ENCODE results near the gene DCXR.

DNA sequence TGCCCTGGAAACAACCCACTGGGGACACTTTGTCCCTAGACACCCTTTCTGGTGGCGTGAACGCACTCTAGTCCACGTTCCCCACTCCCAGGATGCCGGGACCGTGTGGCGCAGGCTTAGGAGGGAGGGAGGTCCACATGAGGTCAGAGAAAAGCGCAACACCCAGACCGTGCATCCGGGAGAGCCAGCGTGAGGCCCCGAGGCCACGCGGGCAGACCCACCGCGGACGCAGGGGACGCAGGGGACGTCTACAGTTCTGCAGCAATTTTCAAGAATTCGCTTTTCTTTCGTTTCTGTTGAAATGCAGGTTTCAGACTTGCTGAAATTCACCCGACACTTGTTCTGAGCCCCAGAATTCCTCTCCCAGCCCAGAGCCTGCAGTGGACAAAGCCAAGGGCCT lies 9.4 kb upstream of the DCXR start:
- TF ChIP-seq, protein P1, sequence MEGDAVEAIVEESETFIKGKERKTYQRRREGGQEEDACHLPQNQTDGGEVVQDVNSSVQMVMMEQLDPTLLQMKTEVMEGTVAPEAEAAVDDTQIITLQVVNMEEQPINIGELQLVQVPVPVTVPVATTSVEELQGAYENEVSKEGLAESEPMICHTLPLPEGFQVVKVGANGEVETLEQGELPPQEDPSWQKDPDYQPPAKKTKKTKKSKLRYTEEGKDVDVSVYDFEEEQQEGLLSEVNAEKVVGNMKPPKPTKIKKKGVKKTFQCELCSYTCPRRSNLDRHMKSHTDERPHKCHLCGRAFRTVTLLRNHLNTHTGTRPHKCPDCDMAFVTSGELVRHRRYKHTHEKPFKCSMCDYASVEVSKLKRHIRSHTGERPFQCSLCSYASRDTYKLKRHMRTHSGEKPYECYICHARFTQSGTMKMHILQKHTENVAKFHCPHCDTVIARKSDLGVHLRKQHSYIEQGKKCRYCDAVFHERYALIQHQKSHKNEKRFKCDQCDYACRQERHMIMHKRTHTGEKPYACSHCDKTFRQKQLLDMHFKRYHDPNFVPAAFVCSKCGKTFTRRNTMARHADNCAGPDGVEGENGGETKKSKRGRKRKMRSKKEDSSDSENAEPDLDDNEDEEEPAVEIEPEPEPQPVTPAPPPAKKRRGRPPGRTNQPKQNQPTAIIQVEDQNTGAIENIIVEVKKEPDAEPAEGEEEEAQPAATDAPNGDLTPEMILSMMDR (IDR thresholded peaks at IDR 0.05), result no peak
- no peak for TF ChIP-seq POLR2A (IDR thresholded peaks at IDR 0.05)

All from heart left ventricle (tissue), 13 donors.